Measurements from ENCODE around the gene CTXN1.
A peak's percentile ranks its signal among the peaks of the same experiment; 100 is the strongest.
"Not testable (repeated sequence)": the region's sequence is repeated elsewhere in the genome, so short reads cannot be mapped to it uniquely, and the experiment has no call there.

The CTXN1 gene

DNA sequence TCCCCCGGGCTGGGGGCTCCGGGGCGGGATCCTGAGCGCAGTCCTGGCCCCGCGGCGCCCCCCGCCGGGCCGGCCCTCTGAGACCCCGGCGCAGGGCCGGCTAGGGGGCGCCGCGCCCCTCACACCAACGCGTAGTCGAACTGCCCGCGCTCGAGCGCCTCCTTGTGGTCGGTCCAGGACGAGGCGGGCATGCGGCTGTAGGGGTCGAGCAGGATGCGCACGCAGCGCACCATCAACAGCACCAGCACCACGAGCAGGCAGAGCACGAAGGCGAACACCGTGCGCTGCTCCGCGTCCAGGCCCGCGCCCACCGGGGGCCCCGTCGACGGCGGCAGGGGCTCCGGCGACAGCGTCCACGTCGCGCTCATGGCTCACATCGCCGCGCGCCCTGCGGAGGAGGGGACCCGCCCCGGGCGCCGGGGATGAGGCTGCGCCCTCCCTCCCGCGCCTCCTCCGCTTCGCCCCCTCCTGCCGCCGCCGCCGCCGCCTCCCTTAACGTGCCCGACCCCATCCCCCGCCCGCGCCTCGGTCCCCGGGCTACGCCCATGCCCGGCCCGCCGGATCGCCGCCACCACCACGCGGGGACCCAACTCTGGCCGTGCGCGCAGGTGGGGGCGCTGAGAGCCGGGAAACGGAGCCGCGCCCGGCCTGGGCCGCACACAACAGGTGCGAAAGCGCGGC is 624 bp downstream of the CTXN1 start:
- no peak for DNase-seq (ENCODE audit: low read depth)

- DNase-seq (ENCODE audit: low read depth), result no peak
These were observed 1.2 kb downstream of the CTXN1 start for GRCh38 chr19:7924651-7925170.

DNA sequence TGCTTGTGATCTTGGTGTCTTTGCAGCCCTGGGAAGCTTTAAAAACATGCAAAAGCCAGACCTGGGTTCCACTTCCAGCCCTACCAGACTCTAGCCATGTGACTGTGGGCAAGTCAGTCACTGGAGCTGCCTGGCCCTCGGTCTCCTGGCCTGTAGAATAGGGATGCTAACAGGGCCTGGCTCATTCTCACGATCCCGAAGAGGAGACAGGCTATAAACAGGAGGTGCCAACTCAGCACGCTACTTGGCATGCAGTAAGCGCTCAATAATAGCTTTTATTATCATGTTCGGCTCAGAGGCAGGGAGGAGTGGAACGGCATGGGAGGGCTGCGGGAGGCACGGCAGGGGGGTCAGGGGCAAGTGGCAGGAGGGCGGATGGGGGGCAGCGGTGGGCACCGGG is 1.7 kb downstream of the CTXN1 start:
- DNase-seq (ENCODE audit: low read depth), result no peak

GRCh38 chr19:7923295-7924191 is 2.4 kb downstream of the CTXN1 start:
- DNase-seq (ENCODE audit: low read depth), result no peak

- no peak for DNase-seq (ENCODE audit: low read depth)
These were observed 3.1 kb downstream of the CTXN1 start for GRCh38 chr19:7922836-7923195.

DNA sequence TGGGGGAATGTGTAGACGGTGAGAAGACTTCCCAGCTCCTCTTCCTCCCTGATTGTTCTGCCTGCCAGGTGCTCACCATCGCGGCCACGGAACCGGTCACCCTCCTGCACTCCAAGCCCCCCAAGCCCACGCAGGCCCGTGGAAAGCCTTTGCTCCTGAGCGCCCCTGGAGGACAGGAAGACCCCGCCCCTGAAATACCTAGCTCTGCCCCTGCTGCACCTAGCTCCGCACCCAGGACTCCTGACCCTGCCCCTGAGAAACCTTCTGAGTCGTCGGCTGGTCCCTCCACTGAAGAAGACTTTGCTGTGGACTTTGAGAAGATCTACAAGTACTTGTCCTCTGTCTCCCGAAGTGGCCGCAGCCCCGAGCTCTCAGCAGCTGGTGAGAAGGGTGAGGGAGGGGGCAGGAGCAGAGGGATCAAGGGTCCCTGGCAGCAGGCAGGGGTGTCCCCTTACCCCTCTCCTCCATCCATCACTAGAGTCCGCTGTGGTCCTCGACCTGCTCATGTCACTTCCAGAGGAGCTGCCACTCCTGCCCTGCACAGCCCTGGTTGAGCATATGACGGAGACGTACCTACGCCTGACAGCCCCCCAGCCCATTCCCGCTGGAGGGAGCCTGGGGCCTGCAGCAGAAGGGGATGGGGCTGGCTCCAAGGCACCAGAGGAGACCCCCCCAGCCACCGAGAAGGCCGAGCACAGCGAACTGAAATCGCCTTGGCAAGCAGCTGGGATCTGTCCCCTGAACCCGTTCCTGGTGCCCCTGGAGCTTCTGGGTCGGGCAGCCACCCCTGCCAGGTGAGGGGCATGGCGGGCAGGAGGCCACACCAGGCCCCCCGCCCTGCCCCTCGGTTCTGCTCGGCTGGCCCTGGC is 3.7 kb downstream of the CTXN1 start:
- no peak for DNase-seq (ENCODE audit: low read depth)

- no peak for DNase-seq (ENCODE audit: low read depth)
These were observed 4.5 kb downstream of the CTXN1 start for GRCh38 chr19:7921302-7921966.

DNA sequence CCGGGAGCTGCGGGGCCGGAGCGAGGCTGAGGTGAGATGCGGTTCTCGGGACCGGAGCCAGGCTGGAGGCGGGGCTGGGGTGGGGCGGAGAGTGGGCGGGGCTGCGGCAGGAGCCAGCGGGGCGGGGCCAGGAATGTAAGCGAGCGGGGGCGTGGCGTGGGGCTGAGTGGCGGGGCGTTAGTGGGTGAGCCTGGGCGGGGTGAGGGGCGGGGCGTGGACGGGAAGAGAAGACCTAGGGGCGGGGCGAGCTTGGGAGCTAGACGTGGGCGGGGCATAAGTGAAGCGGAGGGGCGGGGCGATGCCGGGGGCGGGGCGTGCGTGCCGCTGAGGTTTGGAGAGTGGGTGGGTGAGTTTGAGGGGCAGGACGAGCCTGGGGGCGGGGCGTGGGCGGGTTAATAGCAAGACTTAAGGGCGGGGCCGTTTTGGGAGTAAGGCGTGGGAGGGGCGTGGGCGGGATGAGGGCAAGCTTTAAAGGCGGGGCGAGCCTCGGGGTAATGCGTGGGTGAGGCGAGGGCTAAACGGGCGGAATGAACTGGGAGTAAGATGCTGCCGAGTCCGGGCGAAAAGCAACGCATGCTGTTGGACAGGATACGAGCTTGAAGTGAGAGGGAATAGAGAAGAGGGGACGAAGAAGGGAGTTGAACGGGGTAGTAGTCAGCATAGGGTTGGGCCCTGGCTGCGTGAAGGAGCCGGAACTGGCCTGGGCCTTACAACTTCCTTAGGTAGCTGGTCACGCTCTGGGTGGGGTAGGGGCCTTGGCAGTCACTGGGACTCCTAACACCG is 5.2 kb downstream of the CTXN1 start:
- DNase-seq (ENCODE audit: low read depth), result peak; percentile 84

GRCh38 chr19:7919610-7920518 is 6.1 kb downstream of the CTXN1 start, which contains the start of gene SNAPC2:
Gene SNAPC2 (plus strand): TSS chr19:7920338. CDS start chr19:7920367, 29 bp downstream.
- DNase-seq (ENCODE audit: low read depth), result peak; percentile 78

DNA sequence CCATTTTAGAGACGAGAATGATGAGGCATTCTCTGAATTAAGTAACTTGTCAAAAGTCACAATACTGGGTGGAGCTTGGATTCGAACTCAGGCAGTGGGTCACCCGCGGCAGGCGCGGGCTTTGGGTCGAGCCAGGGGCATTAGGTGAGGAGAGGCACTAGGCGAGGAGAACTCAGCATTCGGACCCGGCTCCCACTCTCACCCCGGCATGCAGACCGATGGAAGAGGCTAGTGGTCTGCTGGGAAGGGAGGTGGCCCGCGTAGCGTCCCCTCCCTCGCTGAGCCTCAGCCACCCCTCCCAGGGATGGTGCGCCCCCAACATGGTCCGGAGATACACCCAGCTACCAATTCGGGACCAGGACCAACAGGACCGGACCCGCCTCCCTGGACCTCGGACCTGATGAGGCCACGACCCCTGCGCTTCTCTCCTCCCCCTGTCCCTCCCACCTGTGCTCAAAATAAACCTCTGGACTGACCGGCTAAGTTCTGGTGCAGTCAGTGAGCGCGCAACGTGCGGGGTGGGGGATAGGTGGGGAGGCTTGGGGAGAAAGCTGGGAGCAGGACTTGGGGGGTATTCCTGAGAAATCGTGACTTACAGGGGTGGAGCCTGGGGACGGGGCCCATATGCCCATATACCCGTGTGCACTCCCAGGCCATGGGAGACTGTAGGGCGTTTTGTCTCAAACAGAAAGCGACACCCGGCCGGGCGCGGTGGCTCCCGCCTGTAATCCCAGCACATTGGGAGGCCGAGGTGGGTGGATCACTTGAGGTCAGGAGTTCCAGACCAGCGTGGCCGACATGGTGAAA is 7.1 kb downstream of the CTXN1 start:
- DNase-seq (ENCODE audit: low read depth), result no peak

GRCh38 chr19:7918062-7918614 is 7.8 kb downstream of the CTXN1 start:
- not testable (repeated sequence) for DNase-seq (ENCODE audit: low read depth)

GRCh38 chr19:7917267-7918061 is 8.5 kb downstream of the CTXN1 start:
- no peak for DNase-seq (ENCODE audit: low read depth)

DNA sequence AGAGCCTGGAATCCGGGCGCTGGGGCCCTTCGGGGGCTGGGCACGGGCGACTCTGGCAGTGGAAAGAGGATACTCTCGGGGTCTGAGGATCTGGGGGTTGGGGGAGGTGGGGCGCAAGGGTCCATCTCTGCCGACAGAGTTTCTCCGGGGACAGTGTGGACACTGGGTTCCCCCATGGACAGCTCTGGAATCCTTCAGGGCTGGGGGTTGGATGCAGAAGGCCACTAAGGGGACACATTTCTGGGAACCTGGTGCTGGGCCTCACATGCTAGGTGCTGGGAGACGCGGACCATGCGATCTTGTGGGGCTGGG is 9.0 kb downstream of the CTXN1 start:
- no peak for DNase-seq (ENCODE audit: low read depth)

DNA sequence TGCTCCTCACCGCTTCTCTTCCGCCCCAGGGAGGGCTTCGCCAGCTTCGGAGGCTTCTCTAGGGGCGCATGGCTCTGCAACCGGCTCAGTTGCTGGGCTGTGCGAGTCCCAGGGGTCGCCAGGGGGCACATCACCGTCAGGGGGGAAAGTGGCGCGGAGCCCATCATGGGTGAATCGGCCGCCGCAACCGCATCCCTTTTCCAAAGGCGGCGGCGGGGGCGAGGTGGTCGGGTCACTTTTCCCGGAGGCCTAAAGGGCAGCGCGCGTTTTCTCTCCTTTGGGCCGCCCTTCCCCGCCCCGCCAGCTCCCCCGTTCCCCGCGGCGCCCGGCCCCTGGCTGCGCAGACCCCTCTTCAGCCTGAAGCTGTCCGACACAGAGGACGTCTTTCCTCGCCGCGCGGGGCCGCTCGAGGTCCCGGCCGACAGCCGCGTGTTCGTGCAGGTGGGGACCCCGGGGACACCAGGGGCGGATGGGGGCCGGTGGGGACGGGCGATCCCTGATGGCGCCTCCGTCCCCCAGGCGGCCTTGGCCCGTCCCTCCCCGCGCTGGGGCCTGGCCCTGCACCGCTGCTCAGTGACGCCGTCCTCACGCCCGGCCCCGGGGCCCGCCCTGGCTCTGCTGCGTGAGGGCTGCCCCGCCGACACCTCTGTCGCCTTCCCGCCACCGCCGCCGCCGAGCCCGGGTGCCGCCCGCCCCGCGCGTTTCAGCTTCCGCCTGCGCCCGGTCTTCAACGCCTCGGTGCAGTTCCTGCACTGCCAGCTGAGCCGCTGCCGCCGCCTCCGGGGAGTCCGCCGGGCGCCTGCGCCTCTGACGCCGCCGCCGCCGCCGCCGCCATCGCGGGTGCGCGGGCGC is 9.6 kb downstream of the CTXN1 start:
- DNase-seq (ENCODE audit: low read depth), result no peak

DNA sequence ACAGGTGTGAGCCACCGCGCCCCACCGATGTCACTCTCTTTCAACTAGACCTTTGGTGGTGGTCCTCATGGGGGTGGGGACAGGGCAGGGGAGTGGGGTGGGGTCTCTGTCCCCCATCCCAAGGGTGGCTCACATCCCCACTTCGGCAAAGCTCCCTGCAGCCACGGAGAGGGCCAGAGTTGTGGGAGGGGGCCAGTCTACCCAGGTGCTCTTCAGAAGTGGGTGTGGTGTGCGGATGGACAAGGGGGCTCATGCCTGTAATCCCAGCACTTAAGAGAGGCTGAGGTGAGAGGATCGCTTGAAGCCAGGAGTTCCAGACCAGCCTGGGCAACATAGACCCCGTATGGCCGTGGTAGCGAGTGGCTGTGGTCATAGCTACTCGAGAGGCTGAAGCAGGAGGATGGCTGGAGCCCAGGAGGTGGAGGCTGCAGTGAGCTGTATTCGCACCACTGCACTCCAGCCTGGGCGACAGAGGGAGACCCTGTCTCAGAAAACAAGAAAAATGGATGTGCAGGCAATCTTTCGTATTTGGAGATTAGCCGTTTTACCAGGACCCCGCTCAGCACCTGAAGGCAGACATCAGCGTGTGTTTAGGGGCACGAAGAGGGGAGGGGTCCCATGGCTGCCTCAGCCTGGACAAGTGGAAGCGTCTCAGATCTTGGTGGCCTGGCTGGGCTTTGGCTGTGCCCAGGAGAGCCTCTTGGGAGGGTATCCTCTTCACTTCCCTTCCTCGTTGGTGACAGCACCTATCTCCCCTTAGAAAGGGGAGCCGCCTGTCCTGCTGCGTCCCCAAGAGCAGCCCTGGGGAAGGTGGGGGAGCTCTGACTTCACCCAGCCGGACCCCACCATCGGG is 10.5 kb downstream of the CTXN1 start:
- DNase-seq (ENCODE audit: low read depth), result no peak

DNA sequence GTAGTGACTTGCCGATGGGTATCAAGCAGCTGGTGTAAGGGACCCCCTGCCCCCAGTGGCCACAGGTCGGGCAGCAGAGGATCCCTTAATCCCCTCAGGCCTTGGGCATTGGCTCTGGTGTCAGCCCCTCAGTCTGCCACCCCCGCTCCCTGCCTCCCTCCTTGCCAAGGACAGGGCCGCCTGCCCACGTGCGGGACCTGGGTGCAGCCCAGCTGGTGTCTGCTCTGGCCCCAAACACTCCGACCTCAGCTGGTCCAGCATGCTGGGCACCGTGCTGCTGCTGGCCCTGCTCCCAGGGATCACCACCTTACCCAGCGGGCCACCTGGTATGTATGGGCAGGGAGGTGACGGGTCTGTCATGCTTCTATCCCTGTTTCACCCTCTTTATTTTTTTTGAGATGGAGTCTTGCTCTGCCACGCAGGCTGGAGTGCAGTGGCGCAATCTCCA is 11.3 kb downstream of the CTXN1 start, which contains the start of gene TGFBR3L:
Gene TGFBR3L (plus strand): TSS at position 233 of the 448 bp plus-strand sequence.
- no peak for DNase-seq (ENCODE audit: low read depth)

Data from HS-27A (cell line).